Measurements from ENCODE around the gene OPCML.

The OPCML gene

GRCh38 chr11:132639403-132639802 lies 892.9 kb downstream of the OPCML start:
- DNase-seq = no peak

GRCh38 chr11:132638423-132638822 lies 893.9 kb downstream of the OPCML start:
- DNase-seq = no peak

GRCh38 chr11:132636523-132636922 lies 895.8 kb downstream of the OPCML start:
- no peak for DNase-seq

GRCh38 chr11:132632641-132633124 lies 899.6 kb downstream of the OPCML start:
- no peak for DNase-seq

- DNase-seq = no peak
Observed at GRCh38 chr11:132631989-132632388, 900.3 kb downstream of the OPCML start.

- no peak for DNase-seq
Observed at GRCh38 chr11:132627981-132628380, 904.3 kb downstream of the OPCML start.

- no peak for DNase-seq
Observed at GRCh38 chr11:132626446-132626845, 905.9 kb downstream of the OPCML start.

GRCh38 chr11:132623511-132623910 lies 908.8 kb downstream of the OPCML start:
- no peak for DNase-seq

- DNase-seq = no peak
Observed at GRCh38 chr11:132621976-132622580, 910.2 kb downstream of the OPCML start.

- DNase-seq = no peak
Observed at GRCh38 chr11:132620423-132620822, 911.9 kb downstream of the OPCML start.

- DNase-seq = no peak
Observed at GRCh38 chr11:132610791-132611190, 921.5 kb downstream of the OPCML start.

GRCh38 chr11:132610216-132610615 lies 922.1 kb downstream of the OPCML start:
- DNase-seq = no peak

GRCh38 chr11:132607575-132607974 lies 924.7 kb downstream of the OPCML start:
- no peak for DNase-seq

GRCh38 chr11:132605825-132606570 lies 926.3 kb downstream of the OPCML start:
- DNase-seq = no peak

- DNase-seq = no peak
Observed at GRCh38 chr11:132604431-132604830, 927.9 kb downstream of the OPCML start.

- no peak for DNase-seq
Observed at GRCh38 chr11:132601875-132602274, 930.4 kb downstream of the OPCML start.

- no peak for DNase-seq
Observed at GRCh38 chr11:132595711-132596134, 936.6 kb downstream of the OPCML start.

GRCh38 chr11:132595246-132595645 lies 937.1 kb downstream of the OPCML start:
- DNase-seq = no peak

GRCh38 chr11:132590986-132591385 lies 941.3 kb downstream of the OPCML start:
- DNase-seq = no peak

GRCh38 chr11:132590554-132590953 lies 941.7 kb downstream of the OPCML start:
- no peak for DNase-seq

- DNase-seq = no peak
Observed at GRCh38 chr11:132589791-132590190, 942.5 kb downstream of the OPCML start.

- no peak for DNase-seq
Observed at GRCh38 chr11:132588366-132588765, 943.9 kb downstream of the OPCML start.

GRCh38 chr11:132587716-132588115 lies 944.6 kb downstream of the OPCML start:
- DNase-seq = no peak

- no peak for DNase-seq
Observed at GRCh38 chr11:132586801-132587200, 945.5 kb downstream of the OPCML start.
